Stimulated activated naive CD8-positive, alpha-beta T cell treated with anti-CD3 and anti-CD28 coated beads, Interleukin-15, Interleukin-2, amounts not matched to agents 100 U/mL and 50 U/mL, for 24 hours (primary cell): Measurements from ENCODE around the gene MT1A.

Source experiments
- ATAC-seq: fragments of 150-1000 bp; cut with Tn5 transposase; one replicate; pipeline ENCODE4 v1.10.0; 2021
- DNase-seq: peaks from one replicate; pipeline ENCODE4 v3.0.0; 2021

Gene MT1A

DNA sequence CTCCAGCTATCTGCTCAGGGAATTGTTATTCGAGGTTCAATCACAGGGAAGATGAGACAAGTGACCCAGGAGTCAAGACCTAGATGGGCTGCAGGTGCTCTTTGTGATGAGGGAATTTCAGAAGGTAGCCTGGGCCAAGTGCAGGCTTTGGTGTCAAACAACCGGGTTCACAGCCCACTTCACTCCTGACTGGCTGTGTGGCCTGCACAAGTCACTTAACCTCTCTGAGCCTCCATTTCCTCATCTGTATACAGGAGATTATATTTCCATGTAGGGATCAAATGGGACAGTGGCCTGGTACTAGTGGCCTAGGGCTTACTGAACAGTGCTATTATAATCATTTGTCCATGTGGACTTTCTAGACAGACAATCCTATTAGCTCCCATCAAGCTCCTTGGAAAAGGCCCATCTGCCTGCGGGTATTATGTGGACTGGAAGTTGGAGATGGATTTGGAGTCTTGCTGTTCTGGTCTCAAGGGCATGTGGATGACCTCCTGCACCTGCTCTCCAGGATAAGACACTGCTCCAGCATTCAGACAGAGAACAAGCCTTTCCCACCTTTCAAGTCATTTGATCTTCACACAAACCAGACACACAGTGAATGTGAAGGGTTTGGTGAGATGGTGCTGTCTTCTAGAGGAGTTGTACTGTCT lies 40.7 kb downstream of the MT1A start:
- ATAC-seq (no peak), DNase-seq (no peak)

DNA sequence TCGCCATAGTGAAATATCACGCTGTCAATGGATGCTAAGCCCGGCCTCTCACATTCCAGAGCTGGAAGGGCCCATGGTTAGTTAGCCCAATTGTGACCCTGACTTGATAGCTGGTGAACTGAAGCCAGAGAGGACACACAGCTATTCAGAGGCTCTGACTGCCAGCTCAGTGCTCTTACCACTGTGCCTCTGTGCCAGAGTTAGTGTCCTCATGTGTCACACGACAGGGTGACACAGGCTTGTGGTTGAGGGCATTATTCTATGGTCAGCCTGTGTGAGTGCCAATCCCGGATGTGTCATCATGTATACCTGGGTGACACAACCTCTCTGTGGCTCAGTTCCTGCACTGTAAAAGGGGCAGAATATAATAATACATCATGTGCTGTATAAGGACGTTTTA lies 41.4 kb downstream of the MT1A start:
- no peak for DNase-seq
- ATAC-seq: peak; percentile 47

DNA sequence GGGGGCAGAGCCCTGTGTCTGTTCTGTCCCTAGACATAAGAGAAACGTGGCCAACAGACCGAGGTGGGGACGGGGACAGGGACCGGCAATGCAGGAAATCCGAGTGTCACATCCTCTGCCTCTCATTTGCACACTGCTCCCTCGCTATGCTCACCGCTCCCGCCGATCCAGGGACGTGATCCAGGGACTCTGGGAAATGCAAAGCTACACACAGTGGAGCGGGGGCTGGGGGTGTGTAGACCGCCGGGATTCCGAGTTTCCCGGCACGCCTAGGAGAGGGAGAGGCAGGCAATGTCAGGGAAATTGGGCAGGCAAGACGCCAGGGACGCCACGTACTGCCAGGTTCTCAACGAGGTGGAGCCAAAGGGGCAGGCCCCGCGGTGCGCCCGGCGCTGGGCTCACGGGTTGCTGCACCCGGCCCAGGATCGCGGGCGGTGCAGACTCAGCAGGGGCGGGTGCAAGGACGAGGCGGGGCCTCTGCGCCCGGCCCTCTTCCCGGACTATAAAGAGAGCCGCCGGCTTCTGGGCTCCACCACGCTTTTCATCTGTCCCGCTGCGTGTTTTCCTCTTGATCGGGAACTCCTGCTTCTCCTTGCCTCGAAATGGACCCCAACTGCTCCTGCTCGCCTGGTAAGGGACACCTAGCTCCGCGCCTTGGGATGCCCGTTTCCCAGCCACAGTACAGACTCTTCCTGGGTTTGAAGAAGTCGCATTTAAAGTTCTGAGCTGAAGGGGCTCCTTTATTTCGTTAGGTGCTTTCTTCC lies 43.7 kb downstream of the MT1A start, which contains the start of gene MT1X:
TSS of gene MT1X (plus strand) at position 532 of the 764 bp plus-strand sequence. CDS start at position 603, 71 bp downstream.
- peak; percentile 98 for ATAC-seq
- DNase-seq: peak; percentile 89

DNA sequence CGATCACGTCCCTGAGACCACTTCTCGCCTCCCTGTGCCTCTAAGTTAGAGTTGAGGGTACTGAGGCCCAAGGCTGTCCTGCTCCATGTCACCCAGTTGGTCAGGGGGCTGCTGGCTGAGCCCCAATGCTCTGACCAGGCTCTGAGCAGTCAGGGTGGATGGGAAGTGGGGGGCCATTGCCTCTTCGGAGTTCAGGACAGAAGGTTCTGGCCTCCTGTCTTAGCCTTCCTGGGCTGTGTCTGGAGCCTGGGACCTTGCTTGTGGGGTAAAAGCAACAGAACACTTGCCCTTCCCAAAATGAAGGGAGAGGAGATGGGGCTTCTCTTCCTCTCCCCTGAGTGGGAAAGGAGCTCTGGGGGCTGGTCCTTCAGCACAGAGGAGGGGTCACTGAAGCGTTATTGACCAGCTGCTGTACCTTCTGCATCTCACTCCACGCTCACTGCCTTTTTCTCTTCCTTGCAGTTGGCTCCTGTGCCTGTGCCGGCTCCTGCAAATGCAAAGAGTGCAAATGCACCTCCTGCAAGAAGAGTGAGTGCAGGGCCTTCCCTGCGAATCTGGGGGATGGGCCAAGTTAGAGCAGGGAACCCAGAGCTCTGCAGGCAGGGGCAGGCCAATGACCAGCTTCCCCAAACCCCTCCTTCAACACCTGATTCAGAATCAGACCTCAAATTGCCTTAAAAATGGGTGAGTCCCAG lies 44.4 kb downstream of the MT1A start:
- no peak for DNase-seq
- no peak for ATAC-seq

DNA sequence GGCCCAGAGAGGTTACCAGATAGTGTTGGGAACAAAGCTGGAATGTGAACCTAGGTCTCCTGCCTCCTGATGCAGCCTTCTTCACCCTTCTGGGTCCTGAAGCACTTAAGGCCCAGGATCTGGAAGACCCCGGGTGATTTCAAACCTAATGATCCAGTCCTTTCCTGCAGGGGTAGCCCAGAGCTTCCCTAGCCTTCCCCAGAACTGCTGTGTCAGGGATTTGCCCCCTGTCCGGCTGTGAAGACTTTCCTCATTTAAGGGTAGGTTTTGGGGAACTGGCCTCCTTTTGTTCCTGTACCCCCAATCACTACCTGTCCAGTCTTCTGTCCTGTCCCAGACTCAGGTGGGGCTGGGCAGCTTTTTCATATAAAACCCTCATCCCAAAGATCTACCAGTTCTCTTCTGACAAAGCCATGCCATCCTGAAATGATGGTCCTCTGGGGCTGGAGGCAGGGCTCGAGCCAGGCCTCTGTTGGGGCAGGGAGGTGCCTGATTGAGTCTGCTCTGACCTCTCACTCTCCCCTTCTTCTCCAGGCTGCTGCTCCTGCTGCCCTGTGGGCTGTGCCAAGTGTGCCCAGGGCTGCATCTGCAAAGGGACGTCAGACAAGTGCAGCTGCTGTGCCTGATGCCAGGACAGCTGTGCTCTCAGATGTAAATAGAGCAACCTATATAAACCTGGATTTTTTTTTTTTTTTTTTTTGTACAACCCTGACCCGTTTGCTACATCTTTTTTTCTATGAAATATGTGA lies 45.1 kb downstream of the MT1A start:
- ATAC-seq (no peak), DNase-seq (no peak)

DNA sequence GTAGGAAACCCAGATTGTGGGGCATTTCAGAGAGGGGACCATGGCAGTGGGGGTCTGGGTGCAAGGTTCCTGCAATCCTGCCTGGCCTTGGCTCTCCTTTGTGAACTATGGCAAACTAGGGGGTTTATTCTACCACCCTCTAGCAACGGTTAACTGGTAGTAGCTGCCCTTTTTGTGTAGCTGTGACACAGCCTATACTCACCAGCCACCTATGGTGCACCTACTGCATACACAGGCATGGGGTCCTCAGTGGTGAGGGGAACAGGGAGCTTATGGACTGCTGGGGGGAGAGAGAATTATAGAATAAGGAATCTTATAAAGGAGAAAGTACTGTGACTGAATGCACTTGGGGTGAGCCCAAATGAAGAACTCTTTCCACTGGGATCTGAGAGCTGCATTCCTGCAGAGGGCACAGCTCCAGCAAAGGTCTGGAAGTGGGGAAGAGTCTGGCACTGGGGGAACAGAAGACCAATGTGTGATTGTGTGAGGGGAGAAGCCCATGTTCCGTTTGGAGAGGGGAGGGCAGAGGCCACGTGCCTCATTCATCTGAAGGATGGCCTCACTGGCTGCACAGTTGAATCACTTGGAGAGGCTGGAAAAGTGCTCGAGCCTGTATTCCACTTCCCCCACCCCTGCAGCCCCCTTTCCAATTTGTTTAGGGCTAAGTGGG lies 45.9 kb downstream of the MT1A start:
- DNase-seq (no peak), ATAC-seq (no peak)

DNA sequence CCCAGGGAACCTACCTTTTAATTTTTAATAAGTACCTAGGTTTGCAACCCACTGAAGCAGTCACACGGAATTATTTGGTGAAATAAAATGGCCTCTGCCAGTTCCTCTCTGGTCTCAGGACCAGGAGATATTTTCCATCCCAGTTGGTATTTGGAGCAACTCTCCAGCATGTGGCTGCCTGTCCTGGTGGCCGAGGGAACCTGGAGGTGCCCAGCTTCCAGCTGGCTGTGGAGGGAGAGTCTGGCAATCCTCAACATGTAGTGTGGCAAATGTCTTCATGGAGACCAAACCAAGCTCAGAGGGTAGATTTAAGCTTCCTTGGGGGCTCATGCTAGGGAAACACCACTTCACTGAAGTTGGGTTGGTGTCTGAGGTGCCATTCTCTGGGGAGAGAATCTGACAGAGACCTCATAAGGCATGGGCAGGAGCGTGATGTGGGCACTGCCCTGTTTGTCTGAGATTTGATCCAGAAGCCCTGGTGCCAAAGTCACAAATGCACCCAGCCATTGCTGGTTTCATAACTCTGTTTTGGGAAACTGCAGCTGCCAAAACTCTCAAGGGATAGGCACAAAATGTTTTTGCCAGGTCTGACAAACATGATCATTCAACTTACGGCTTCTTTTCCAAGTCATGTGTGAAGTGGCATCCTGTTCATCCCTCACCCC lies 46.6 kb downstream of the MT1A start:
- DNase-seq (no peak), ATAC-seq (no peak)

DNA sequence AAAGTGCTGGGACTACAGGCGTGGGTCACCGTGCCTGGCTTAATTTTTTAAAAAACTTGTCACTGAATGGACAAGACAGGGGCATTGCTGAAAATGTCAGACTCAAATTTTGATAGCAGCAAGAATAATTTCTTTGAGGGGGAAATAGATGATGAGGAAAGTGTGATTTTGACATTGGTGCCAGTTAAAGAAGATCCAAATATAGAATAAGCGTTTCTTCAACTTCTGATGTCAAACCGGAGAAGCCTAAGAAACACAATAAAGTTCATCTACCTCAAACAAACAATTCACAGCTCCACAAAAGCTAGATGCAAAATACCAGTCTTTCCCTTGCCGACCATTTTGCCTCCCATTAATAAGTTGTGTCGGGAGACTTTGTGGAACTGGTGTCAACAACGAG lies 48.3 kb downstream of the MT1A start:
- DNase-seq (no peak), ATAC-seq (no peak)

DNA sequence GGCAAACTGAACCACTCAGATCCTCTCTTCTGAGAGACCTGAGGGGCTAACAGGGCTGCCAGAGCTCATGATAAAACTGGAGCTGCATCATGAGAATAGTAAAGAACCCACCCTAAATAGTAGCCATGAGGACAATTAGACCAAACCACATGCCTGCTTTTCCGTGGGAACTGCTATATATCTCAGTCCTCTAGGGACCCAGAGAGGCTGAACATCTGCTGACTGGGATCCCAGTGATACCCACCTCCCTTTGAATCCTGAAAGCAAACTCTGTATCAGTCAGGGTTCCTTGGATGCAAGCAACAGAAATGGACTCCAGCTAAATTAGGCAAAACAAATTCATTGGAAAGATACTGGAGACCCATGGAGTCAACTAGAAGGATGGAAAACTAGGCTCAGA lies 50.3 kb downstream of the MT1A start:
- ATAC-seq (no peak), DNase-seq (no peak)

DNA sequence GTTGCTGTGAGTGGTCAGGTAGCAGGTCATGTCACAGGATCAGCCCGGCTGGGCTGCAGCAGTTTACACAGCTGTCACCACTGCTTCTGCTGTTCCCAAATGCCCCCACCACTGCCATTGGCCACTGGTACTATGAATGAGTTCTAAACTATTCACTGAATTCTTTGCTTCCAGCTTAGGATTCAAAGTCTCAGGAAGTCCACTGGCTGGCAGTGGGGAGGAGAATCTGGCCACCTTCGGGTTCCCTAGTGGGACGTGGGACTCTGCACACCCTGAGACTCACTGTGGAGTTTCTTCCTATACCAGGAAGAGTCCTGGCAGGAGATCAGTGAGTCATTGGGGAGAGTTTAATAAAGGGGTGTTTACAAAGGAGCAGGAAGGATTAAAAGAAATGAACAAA lies 50.7 kb downstream of the MT1A start:
- DNase-seq (no peak), ATAC-seq (no peak)
